NCI-H524 treated with DMSO at 0.1 percent for 48 hours (cell line): Measurements from ENCODE around the gene PLXNA2.

Experiments
- DNase-seq: peaks from one replicate; lab custom pipeline; 2025; lab: John Stamatoyannopoulos, UW

The PLXNA2 gene

DNA sequence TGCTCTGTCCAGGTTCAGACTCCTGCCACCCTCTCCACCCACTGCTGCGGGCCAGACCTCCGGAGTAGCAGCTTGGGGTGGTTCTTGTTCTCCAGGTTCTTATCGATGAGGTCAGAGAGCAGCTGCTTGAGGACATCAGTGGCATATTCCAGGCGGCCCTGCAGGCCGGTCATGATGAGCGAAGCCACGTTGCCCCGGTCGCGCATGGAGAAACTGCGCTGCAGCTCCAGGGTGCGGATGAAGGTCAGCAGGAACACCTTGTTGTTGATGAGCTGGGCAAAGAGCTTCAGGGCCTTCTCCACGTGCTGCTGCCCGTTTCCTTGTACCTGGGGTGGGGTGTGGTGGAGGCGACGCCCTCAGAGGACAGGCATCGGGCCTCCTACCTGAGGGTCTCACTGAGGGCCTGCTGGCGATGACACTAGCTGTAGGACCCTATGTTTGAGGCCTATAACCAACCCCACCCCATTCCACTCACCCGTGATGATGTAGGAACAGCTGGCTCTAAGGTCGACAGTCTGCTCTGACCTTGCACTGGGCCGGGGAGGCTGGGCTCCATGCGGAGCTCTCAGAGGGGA is 202.1 kb downstream of the PLXNA2 start:
- no peak for DNase-seq

GRCh38 chr1:208041505-208041904 is 202.7 kb downstream of the PLXNA2 start:
- DNase-seq = no peak

- peak; percentile 24 for DNase-seq
Measured at GRCh38 chr1:208040821-208041297, 203.3 kb downstream of the PLXNA2 start.

DNA sequence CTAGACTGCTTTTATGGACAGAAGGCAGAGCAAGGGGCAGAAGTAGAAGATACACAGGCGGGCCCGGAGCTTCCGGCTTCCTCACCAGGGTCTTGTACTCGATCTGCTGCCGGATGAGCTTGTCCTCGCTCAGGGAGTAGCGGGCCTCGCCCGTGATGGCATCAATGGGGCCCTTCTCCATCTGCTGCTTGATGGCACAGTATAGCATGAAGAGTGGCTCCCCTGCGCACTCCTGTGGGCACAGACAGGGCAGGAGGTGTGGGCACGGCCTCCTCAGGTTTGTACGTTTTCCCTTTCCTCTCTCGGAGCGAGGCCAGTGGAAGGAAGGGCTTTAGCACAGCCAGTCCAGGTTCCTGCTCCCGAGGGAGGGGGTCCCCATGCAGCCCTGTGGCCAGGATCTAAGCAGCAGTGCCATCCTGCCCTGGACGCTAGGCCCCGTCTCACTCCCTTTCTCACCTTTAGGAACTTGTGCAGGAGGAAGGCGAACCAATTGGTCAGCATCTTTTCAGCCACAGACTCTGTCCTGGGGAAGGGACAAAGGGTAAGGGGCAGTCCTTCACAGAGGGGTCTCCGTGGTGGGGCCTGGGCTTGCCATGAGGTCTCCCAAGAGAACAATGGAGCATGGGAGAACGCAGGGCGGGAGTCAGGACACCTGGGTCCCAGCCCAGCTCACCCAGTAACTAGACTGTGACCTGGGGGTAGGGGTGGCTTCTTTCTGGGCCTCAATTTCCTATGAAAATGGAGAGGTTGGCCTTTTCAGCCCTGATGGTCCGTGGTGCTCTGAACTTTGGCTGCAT is 204.4 kb downstream of the PLXNA2 start:
- no peak for DNase-seq

GRCh38 chr1:208038303-208038702 is 205.9 kb downstream of the PLXNA2 start:
- no peak for DNase-seq

DNA sequence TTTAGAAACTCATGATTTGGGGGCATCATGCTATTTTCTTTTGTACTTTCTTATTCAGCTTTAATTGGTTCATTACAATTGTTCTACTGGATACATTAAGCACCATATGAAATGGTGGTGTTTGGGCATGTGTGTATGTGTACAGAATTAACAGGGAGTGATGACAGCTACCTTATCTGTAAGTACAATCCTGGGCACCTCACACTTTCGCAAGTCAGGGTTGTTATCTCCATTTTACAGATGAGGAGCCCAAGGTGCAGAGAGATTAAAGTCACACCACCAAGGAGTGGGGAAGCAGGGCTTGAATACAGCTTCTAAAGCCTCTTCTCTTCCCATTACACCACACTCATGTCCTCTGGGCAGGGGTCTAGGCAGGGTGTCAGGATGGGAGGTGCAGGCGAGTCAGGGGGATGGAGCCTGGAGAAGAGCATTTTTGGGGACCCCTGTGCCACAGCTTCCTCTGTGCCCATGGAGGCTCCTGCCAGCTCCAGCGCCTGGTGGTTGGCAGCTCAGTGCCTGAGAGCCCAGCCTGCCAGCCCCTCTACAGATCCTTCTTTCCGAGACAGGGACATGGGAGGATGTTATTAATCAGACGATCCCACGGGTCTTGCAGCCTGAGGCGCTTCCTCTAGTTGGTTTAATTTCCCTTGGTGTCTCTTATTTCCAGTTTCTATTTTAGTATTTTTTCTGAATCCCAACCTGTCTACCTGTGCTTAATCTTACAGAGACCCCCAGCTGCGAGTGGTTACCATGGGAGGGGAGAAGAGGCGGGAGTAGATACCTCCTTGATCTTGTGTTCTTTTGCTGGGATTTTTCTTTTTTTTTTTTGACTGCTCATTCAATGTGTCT is 207.0 kb downstream of the PLXNA2 start:
- DNase-seq = no peak

DNA sequence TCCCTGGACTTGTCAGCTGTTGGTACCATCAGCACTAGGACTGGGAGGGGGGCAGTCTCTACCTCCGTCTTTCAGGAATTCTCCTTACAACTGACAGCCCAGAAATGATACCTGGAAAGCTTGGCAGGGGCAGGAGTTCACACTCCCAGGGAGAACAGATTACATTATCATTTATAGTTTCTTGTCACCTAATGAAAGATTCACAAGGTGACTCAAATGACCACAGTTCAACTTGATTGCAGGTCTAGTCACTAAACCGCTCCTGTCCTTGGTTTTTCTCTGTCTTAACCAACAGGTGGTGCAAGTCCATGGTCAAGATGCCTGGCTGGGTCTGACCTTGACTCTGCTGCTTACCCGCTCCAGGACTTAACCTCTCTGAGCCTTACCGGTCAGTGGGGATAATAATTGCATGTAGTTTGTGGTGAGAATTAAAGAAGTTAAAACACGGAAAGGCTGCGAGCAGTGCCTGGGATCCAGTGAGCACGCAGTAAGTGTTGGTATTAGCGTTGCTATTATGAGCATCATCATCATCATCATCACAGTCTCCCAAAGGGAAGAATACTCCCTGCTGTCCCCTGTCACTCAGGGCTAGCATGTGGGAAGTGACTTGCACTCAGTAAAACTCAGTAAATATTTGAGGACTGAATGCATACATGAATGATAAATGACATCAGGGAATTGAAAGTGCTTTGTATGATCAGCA is 207.9 kb downstream of the PLXNA2 start:
- no peak for DNase-seq

DNA sequence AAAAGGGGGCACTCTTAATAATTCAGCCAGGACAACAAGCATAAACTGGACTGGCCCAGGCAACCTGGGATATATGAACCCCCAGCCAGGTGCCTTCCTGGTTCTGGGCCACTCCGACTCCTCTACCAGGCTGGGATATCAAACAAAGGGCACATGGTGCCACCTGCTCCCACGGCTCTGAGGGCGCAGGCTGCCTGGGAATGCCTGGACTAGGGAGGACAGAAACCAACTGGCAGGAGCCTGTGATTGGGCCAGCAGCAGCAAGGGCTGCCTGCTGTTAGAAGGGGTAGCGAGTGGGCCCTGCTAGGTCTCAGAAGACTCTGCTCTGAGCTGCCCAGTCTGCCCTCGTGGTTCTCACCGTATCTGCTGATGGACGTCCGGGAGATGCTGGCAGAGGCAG is 210.0 kb downstream of the PLXNA2 start:
- DNase-seq = no peak

GRCh38 chr1:208033236-208033635 is 210.9 kb downstream of the PLXNA2 start:
- DNase-seq = no peak

DNA sequence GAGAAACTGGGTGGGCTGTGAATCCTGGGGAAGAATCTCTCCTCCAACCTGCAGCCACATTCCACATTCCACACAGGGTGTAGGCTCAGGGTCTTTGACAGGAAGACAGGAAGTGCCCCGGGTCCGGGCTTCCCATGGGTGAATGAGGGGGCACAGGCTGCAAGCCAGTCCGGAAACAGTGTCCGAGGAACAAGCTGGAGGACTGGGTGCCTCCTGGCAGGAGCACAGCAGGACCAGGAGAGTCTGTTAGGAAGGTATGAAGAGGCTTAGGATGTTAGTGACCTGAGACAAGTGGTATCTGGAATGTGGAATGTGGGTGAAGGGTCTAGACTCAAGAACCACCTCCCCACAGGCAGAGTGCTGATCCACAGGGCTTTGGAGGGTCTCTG is 212.3 kb downstream of the PLXNA2 start:
- DNase-seq = no peak

GRCh38 chr1:208031316-208031931 is 212.8 kb downstream of the PLXNA2 start:
- DNase-seq = no peak

- DNase-seq = no peak
Measured at GRCh38 chr1:208030288-208031091, 213.7 kb downstream of the PLXNA2 start.

- DNase-seq = no peak
Measured at GRCh38 chr1:208029381-208030287, 214.6 kb downstream of the PLXNA2 start.

DNA sequence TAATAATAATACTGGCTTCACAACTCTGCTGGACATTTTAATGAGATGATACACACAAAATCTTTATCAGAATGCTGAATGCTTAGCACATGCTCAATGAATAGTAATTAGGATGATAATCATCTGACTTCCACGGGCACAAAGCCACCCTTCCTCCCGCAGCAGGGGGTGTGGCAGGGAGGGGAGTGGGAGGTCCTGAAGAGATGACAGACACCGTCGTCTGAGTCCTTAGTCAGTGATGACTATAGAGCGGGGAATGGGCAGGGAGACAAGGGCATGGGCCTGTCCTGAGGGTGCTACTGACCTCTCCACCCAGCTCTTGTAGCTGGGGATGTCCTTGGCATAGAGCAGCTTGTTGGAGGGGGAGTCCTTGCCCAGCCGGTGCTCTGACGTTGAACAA is 215.7 kb downstream of the PLXNA2 start:
- DNase-seq = no peak

DNA sequence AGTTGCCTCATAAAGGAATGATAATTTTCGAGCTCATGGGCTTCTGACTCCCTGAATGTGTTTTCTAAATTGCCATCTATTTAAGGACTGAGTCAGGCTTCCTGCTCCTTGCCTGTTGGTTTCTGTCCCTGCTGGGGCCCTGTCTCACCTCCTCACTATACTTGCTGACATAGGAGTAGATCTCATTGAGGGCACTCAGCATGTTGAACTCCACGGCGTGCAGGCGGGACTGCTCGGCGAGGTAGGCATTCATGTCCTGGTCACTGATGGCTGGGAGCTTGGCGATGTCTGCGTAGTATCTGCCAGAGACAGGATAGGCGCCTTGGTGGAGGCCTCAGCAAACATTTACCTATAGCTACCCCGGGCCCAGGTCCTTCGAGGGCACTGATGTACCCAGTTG is 216.3 kb downstream of the PLXNA2 start:
- DNase-seq = no peak

GRCh38 chr1:208026880-208027438 is 217.2 kb downstream of the PLXNA2 start:
- DNase-seq = no peak

DNA sequence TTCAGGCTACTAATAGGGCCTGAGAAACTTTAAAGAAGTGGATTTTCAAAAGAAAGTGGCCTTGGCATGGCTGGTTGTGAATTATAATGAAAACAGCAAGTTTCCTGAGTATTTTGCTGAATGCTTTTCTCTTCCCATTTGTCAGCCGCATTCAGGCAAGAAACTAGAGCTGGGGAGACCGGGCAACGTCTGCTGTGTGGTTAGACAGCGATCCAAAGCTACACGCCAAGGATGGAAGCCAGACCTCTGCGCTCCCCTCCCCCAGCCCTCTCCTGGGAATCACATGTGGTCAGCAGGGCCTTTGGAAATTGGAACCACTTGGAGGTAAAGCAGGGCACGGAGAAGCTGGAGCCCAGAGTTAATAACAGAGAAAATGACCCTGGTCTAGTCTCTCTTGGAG is 219.2 kb downstream of the PLXNA2 start:
- DNase-seq = no peak

DNA sequence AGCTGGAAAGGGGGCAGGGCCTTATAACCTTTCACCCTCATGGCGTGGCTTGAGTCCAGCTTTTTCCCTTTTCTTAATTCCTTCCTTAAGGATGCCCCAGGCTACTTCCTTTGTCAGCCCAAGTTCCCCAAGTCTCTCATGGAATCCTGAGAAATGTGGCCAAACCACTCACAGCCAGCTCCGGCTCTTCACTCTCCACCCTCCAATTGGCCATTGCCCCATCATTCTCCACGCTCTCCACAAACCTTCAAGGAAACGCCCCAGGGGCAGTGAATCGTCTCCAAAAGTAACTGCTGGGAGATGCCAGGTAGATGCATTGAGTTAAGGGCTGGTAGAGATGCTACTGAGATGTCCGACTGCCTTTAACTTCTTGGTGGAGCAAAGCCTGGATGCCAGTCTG is 219.8 kb downstream of the PLXNA2 start:
- DNase-seq = no peak

DNA sequence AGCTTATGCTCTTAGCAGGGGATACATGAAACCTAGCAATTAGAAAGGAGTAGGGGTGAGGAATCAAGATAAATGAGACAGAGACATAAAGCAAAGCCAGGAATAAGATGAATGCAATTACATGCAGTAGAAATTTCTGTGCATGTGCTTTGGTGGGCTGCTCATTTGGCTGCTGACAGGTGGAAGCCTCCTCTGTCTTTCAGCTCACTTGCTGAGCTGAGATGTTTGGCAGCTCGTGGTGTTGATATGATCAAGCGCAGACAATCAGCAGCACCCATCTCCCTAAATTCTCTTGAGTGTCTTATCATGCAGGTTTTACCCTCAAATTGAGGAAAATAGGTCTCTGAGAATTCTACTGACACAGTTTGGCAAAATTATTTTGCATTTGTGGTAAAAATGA is 224.9 kb downstream of the PLXNA2 start:
- no peak for DNase-seq
